Activated gamma-delta T cell treated with Interleukin-2 at 50 U/mL for 16 hours (primary cell): Measurements from ENCODE around the gene CTDSPL.

Experiments used
- DNase-seq: peaks from one replicate; pipeline ENCODE4 v3.0.0-alpha.2; 2020

Gene CTDSPL

DNA sequence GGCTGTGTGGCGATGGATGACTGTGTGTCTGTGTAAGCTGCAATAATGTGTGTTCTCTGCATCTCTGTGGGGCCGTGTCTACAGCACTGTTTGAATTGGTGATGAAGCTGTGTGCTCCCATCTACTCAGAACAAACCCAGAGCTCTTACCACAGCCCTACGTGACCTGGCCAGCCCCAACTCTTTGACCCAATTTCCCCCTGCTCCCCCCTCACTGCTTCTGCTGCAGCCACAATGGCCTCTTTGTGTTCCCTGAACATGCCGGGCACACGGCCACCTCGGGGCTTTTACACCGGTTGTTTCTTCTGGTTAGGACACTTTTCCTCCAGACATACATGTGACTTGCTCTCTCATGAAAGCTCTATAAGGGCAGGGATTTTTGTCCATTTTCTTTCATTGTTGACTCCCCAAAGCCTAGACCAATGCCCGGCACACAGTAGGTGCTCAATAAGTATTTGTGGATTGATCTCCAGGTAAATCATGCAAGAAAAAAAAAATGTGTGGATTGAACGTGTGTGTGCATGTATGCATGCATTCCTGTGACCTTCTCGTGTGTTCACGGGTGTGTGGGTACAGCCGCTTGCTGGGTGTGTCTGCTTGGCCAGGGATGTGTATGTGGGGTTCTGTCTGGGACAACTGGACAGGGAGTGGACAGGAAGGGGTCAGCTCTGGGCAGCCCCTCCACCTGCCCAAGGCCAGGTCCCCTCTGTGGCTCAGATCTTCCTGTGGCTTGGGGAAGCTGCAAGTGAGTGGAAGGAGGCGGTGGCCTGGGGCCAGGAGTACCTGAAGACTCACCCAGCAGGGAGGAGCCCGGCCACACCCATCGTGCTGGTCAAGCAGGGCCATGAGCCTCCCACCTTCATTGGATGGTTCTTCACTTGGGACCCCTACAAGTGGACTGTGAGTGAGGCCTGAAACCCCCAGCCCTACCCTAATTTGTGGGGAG lies 143.7 kb downstream of the CTDSPL start:
- no peak for DNase-seq

- DNase-seq = no peak
Measured at GRCh38 chr3:38006031-38006430, 144.4 kb downstream of the CTDSPL start.

DNA sequence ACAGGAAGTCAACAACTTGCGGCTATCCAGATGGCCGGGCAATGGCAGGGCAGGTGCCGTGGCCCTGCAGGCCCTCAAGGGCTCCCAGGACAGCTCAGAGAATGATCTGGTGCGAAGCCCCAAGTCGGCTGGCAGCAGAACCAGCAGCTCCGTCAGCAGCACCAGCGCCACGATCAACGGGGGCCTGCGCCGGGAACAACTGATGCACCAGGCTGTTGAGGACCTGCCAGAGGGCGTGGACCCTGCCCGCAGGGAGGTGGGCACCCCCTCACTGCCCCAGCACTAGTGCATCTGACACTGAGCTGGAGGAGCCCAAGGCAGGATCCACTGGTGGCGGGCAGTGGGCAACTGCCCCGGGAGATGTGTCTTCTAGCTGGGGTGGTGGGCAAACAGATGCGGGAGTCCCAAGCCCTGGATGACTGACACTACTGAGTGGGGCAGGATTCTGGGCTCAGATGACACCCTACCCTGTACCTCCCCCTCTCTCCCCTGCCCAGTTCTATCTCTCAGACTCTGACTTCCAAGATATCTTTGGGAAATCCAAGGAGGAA lies 144.8 kb downstream of the CTDSPL start:
- DNase-seq = no peak

DNA sequence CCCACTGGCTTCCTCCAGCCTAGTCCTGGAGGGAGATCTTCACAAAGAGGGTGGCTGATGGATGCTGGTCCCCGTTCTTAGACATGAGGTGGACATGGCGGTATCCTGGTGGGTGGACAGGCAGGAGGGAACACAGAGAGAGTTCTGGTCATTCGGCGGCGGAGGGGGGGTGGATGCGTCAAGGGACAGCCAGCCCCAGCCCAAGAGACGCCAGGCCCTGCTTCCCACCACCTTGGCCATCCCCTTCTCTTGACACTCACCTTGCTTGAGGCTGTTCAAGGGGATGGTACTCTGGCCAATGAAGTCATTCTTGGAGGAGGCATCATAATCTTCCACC lies 146.0 kb downstream of the CTDSPL start:
- DNase-seq = no peak

- no peak for DNase-seq
Measured at GRCh38 chr3:38008191-38008701, 146.6 kb downstream of the CTDSPL start.

DNA sequence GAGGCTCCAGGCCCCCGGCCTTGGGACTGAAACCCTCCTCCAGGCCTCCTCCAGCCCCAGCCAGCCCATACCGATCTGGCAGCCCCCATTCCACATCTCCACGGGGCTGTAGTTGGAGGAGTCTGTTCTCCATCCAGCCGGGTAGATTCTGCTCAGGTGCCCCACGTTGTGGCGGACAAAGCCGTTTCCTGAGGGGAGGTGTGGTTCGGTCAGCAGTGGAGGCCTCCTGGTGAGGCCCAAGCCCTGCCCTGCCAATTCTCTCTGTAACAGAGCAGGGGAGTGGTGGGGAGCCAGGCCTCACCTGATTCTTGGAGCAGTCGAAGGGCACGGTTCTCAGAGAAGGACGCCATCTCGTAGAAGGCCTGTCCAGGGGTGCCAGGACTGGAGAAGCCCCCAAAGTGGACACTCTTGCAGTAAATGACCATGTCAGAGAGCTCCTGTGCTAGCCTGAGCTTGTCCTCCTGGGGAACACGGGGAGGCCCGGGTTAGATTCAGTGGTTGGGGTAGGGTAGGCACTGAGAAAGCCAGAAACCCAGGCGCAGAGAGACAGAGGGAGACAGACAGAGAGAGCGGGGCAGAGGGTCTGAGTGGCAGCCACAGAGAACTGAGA lies 147.4 kb downstream of the CTDSPL start:
- DNase-seq = no peak

GRCh38 chr3:38009807-38010591 lies 148.3 kb downstream of the CTDSPL start:
- DNase-seq = no peak

GRCh38 chr3:38011111-38011510 lies 149.4 kb downstream of the CTDSPL start:
- no peak for DNase-seq

GRCh38 chr3:38015485-38015884 lies 153.8 kb downstream of the CTDSPL start:
- no peak for DNase-seq

DNA sequence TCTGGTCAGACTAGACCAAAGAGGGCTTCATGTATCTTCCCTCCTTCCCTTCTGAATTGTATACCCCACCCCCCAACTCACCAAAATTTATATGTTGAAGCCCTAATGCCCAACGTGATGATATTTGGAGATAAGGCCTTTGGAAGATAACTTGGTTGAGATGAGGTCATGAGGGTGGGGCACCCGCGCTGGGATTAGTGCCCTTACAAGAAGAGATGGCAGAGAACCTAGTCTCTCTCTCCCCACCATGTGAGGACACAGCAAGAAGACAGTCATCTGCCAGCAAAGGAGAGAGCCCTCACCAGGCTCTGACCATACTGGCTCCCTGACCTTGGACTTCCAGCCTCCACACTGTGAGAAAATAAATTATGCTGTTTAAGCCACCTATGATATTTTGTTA lies 154.3 kb downstream of the CTDSPL start:
- no peak for DNase-seq

DNA sequence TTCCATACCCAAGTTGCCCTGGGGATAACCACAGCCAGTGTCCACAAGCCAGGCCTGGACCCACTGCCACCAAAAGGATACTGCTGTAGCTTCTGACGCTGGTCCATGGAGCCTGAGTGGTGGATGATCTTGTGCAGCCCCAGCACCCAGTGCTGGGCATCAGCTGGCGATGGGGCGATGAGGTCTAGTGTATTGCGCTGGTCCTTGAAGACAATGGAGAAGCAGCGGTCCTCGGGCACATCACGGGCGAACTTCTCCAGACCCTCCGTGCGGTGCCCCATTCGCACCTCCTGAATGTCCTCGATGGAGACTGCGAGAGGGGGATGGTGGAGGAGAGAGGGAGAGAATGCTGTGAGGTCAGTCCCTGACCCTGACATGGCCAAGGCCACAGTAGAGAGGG lies 154.7 kb downstream of the CTDSPL start:
- no peak for DNase-seq

GRCh38 chr3:38016847-38017444 lies 155.3 kb downstream of the CTDSPL start:
- DNase-seq = no peak

GRCh38 chr3:38017445-38018295 lies 156.0 kb downstream of the CTDSPL start:
- no peak for DNase-seq

GRCh38 chr3:38018296-38019266 lies 156.9 kb downstream of the CTDSPL start:
- no peak for DNase-seq

- no peak for DNase-seq
Measured at GRCh38 chr3:38019658-38020341, 158.1 kb downstream of the CTDSPL start.

DNA sequence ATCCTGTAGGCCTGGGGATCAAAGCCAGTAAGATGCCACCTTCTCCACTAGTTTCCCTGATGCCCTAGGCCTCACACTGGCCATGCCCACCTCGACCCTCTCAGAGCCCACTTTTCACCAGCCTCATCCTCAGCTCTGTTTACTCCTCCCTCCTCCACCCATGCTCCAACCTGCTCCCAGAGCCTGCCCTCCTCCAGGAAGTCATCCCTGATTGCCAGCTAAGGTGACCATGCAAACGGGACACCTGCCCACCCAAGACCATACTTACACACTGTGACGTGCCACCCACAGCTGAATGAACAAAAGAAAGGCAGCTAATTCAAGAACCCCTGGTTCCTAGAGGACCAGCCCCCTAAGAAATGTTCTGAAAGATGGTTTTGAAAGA lies 158.7 kb downstream of the CTDSPL start:
- DNase-seq = no peak

- DNase-seq = no peak
Measured at GRCh38 chr3:38021196-38021595, 159.5 kb downstream of the CTDSPL start.

DNA sequence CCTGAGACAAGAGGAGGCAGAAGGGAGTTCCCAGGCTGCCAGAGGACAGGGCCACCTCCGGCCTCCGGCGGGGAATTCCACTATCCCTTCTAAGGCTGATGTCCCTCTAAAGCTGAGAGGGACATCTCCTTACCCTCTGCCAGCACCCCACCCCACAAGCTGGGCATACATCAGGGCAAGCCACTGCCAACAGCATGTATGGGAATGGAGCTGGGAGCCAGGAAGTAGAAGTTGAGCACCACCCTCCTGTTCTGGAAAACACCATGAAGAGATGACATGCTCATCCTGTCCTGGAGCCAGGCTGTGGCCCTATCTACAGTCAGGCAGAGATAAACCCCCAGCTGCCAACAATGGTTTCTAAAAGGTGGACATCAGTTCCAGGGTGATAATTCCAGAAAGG lies 160.6 kb downstream of the CTDSPL start:
- DNase-seq = no peak

- no peak for DNase-seq
Measured at GRCh38 chr3:38022896-38023709, 161.4 kb downstream of the CTDSPL start.
